Loucy (cell line): ENCODE measurements around the gene CAMKMT.

Experiments
- H2AFZ ChIP-seq: fragments of 200-600 bp; sonication (generic); 2 replicates; pipeline ENCODE4 v1.6.0; 2016; ENCODE audit warnings: antibody characterized with exemption, mild to moderate bottlenecking, low read length, moderate library complexity
- H3F3A ChIP-seq: fragments of 200-600 bp; 2 replicates; pipeline ENCODE4 v1.6.0; 2016; ENCODE audit warnings: antibody characterized with exemption, low read depth, mild to moderate bottlenecking
- H3K27me3 ChIP-seq: fragments of 200-600 bp; sonication (generic); 2 replicates; pipeline ENCODE4 v1.6.1; 2014; ENCODE audit warnings: low read length, mild to moderate bottlenecking; ENCODE audit not compliant: insufficient read depth, poor library complexity, severe bottlenecking
- H3K36me3 ChIP-seq: fragments of 200-600 bp; sonication (generic); 2 replicates; pipeline ENCODE4 v1.6.1; 2016; ENCODE audit warnings: low read length; ENCODE audit not compliant: insufficient read depth
- H3K4me1 ChIP-seq: fragments of 200-600 bp; sonication (generic); 2 replicates; pipeline ENCODE4 v1.5.1; 2014; ENCODE audit warnings: low read length, mild to moderate bottlenecking; ENCODE audit not compliant: insufficient read depth, poor library complexity, severe bottlenecking
- H3K4me2 ChIP-seq: fragments of 200-600 bp; sonication (generic); 2 replicates; pipeline ENCODE4 v1.6.0; 2014; ENCODE audit warnings: antibody characterized with exemption, low read length, low read depth, mild to moderate bottlenecking; ENCODE audit not compliant: poor library complexity, severe bottlenecking
- H3K4me3 ChIP-seq: fragments of 200-600 bp; sonication (generic); 2 replicates; pipeline ENCODE4 v1.5.1; 2014; ENCODE audit warnings: low read length, mild to moderate bottlenecking, mixed read lengths; ENCODE audit not compliant: poor library complexity, severe bottlenecking
- H3K79me2 ChIP-seq: fragments of 200-600 bp; sonication (generic); 2 replicates; pipeline ENCODE4 v1.6.1; 2014; ENCODE audit warnings: low read length; ENCODE audit not compliant: insufficient read depth
- H3K9ac ChIP-seq: fragments of 200-600 bp; sonication (generic); 2 replicates; pipeline ENCODE4 v1.6.0; 2014; ENCODE audit warnings: mild to moderate bottlenecking, low read depth, low read length, moderate library complexity; ENCODE audit not compliant: poor library complexity, severe bottlenecking
- H3K9me2 ChIP-seq: fragments of 200-600 bp; sonication (generic); replicated peaks from 2 replicates; pipeline ENCODE4 v1.6.1; 2016; ENCODE audit warnings: low read depth, low read length, mixed read lengths
- H3K9me3 ChIP-seq: fragments of 200-600 bp; sonication (generic); 2 replicates; pipeline ENCODE4 v1.6.1; 2014; ENCODE audit warnings: mild to moderate bottlenecking, antibody characterized with exemption, low read length, low read depth; ENCODE audit not compliant: insufficient read depth
- H4K20me1 ChIP-seq: fragments of 200-600 bp; sonication (generic); 2 replicates; pipeline ENCODE4 v1.6.0; 2014; ENCODE audit warnings: antibody characterized with exemption, low read length, mild to moderate bottlenecking; ENCODE audit not compliant: insufficient read depth, poor library complexity, severe bottlenecking
- EZH2phosphoT487 ChIP-seq: fragments of 200-600 bp; IDR thresholded peaks from 2 replicates; pipeline ENCODE4 v1.6.1; 2018; ENCODE audit warnings: antibody characterized with exemption, mild to moderate bottlenecking, moderate library complexity, borderline replicate concordance
- TF ChIP-seq, protein P1 (sequence below): fragments of 200-600 bp; sonication (generic); conservative IDR thresholded peaks from 2 replicates; pipeline ENCODE4 v1.5.1; 2014; ENCODE audit warnings: mild to moderate bottlenecking, antibody characterized with exemption, low read length

Gene CAMKMT

DNA sequence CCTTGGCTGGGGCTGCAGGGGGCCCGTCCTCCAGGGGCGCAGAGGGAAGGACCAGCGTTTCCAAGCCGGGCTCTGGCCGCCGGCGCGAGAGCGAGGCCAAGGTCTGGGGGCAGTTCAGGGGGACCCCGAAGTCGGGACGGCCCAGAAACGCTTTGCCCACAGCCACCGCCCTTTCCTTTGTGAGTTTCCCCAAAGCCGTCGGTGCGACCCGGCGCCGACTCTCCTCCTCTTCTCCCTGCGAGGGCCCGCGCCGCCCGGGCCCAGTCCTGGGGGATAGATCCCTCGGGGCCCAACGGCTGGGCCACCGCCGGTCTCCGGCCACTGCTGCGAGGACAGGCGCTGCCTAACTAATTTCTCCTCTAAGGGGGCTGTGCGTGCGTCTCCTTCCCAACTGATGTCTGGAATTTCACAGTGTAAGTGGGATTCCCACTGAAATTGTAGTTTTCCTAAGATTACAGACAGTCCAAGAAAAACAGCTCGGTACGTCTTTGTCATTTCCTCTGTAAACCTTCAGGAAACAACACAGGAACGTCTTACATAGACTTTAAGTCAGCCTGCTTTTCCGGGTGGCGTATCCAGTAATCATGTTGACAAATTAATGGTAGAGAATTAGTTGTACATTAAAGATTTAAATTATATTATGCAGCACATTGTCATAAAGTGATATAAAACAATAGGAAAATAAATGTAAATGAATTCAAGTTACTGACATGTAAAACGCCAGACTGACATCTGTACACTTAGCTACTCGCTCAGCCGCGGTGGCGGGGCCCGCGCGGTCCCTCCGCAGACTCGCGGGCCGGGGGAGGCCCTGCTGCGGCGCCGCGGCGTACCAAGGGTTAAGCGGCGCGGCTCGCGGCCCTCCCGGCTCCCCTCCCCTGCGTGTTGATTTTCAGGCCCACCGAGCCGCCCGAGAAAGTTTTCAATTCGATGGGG, 440.4 kb downstream of the CAMKMT start:
- no peaks in the 10 kb centered on the region for H3K4me1 ChIP-seq
- H3K4me3 ChIP-seq = no peak overlapping the region
- peaks cover 4% of the 10 kb centered on the region for H3K27me3 ChIP-seq
- TF ChIP-seq, protein P1, sequence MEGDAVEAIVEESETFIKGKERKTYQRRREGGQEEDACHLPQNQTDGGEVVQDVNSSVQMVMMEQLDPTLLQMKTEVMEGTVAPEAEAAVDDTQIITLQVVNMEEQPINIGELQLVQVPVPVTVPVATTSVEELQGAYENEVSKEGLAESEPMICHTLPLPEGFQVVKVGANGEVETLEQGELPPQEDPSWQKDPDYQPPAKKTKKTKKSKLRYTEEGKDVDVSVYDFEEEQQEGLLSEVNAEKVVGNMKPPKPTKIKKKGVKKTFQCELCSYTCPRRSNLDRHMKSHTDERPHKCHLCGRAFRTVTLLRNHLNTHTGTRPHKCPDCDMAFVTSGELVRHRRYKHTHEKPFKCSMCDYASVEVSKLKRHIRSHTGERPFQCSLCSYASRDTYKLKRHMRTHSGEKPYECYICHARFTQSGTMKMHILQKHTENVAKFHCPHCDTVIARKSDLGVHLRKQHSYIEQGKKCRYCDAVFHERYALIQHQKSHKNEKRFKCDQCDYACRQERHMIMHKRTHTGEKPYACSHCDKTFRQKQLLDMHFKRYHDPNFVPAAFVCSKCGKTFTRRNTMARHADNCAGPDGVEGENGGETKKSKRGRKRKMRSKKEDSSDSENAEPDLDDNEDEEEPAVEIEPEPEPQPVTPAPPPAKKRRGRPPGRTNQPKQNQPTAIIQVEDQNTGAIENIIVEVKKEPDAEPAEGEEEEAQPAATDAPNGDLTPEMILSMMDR = no peak
- no peak for TF ChIP-seq EZH2phosphoT487
- no peak overlapping the region for H2AFZ ChIP-seq
- no peak overlapping the region for H3K4me2 ChIP-seq
- no peaks in the 10 kb centered on the region for H3K9me3 ChIP-seq
- H3K36me3 ChIP-seq = no peaks in the 10 kb centered on the region
- H3K9ac ChIP-seq = no peak overlapping the region
- H3K79me2 ChIP-seq = no peaks in the 10 kb centered on the region
- H4K20me1 ChIP-seq = no peaks in the 10 kb centered on the region
- H3K9me2 ChIP-seq = no peaks in the 10 kb centered on the region
- no peaks in the 10 kb centered on the region for H3F3A ChIP-seq

DNA sequence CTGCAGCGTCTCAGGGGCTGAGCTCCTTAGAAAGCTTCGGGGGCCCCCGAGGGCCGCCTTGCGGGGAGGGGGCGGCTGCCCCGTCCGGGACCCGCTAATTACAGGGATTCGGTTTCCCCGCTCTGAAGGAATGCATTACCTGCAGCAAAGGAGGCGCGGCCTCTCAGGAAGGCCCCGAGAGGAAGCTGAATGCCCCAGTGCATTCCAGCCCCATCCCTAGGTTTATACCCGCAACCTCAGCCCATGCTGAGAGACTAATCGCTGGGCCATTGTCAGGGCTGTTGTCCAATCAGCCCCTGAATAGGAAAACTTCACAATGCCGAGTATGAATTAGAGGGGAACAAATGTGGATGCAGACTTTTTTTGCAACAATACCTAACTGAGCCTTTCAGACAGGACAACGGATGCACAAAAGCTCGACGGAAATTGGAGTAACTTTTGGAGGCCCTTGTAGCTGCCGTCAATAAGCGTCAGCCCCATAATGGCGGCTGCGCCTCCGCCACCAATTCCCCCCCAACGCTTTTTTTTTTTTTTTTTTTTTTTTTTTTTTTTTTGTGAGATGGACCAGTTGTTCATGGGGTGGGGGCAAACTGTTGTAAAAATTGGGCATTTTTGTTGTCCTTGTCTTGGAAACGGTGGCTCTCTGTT, 441.2 kb downstream of the CAMKMT start:
- Histone ChIP-seq H3K27me3 (peaks cover 4% of the 10 kb centered on the region), H3K4me2 (no peak overlapping the region), H3F3A (no peaks in the 10 kb centered on the region), H3K79me2 (no peaks in the 10 kb centered on the region), H3K4me1 (no peaks in the 10 kb centered on the region), H2AFZ (no peak overlapping the region), H3K4me3 (no peak overlapping the region), H3K9me2 (no peaks in the 10 kb centered on the region), H3K36me3 (no peaks in the 10 kb centered on the region), H3K9me3 (no peaks in the 10 kb centered on the region), H3K9ac (no peak overlapping the region), H4K20me1 (no peaks in the 10 kb centered on the region)
- TF ChIP-seq, protein P1 = no peak
- TF ChIP-seq EZH2phosphoT487 = no peak

DNA sequence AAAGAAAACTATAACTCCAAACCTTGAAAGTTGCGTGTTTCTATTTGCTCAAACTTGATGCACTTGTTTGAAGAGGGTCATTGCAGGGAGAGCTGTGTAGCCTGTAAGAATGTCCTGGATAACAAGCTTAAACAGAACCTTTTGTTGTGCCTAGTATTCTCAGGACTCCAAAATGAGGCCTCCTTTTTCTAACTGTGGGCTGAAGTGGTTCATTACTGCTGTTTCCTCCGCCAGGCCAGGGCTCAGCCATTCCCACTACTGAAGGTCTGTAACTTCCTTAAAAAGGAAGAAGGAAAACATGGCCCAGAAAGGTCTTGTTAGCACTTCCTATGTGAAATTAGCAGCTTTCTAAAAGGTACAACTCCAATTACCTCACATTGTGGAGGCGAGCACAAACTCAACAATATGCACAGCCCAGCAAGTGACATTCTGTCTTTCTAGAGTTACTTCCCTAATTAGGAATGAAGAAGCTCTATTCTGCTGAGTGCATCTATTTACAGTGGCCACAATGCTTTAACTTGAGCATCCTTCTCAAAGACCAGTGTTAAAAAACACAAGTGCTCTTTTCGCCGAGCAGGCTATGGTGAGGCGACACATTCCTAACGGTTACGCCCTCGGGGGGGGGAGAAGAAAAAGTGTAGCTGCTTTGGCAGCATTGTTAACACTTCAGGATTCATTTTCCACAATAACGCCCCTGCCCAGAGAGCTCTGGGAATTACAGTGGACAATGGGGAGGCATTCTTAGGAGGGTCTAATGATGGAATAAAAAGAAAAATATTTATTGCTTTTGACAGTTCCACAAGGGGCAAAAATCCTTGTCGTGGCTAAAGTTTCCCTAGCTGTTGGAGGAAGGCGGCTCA, 442.9 kb downstream of the CAMKMT start:
- H3K27me3 ChIP-seq = peaks cover 4% of the 10 kb centered on the region
- no peaks in the 10 kb centered on the region for H3K9me2 ChIP-seq
- no peaks in the 10 kb centered on the region for H3K9me3 ChIP-seq
- H3F3A ChIP-seq = no peaks in the 10 kb centered on the region
- no peaks in the 10 kb centered on the region for H4K20me1 ChIP-seq
- no peak overlapping the region for H3K4me2 ChIP-seq
- TF ChIP-seq, protein P1 = no peak
- no peak for TF ChIP-seq EZH2phosphoT487
- no peak overlapping the region for H2AFZ ChIP-seq
- no peaks in the 10 kb centered on the region for H3K36me3 ChIP-seq
- no peaks in the 10 kb centered on the region for H3K4me1 ChIP-seq
- H3K9ac ChIP-seq = no peak overlapping the region
- no peak overlapping the region for H3K4me3 ChIP-seq
- H3K79me2 ChIP-seq = no peaks in the 10 kb centered on the region
